Calu3 (cell line): Measurements from ENCODE around the gene CRELD2. TPM values are rescaled to one million over a fixed set of nuclear protein-coding genes. Genes with fewer than 3 reads are reported as not detected.

ENCODE experiments used
- BruUV-seq: library from RNA; stranded (reverse); fragments of 400-500 nt; replicated peaks from 2 replicates; lab custom pipeline; 2021; lab: Mats Ljungman, UMichigan
- CTCF ChIA-PET: fragments of 300-600 bp; sonication (Branson Sonifier 250); formaldehyde crosslinking; loops from one replicate; lab custom pipeline; 2022; ENCODE audit warnings: antibody characterized with exemption; lab: Charles Lee
- DNase-seq: peaks from one replicate; pipeline ENCODE4 v3.0.0; 2022
- H3K27ac Mint-ChIP-seq: one replicate; pipeline ENCODE4 v1.8.0; 2022; ENCODE audit warnings: mixed read lengths; ENCODE audit not compliant: unreplicated experiment
- H3K27me3 Mint-ChIP-seq: one replicate; pipeline ENCODE4 v1.8.0; 2022; ENCODE audit warnings: mixed read lengths; ENCODE audit not compliant: unreplicated experiment
- H3K36me3 Mint-ChIP-seq: one replicate; pipeline ENCODE4 v1.8.0; 2022; ENCODE audit warnings: mild to moderate bottlenecking, moderate library complexity, mixed read lengths; ENCODE audit not compliant: insufficient read depth, unreplicated experiment
- H3K4me1 Mint-ChIP-seq: one replicate; pipeline ENCODE4 v1.8.0; 2022; ENCODE audit warnings: mild to moderate bottlenecking, low read depth, mixed read lengths; ENCODE audit not compliant: unreplicated experiment
- H3K4me3 Mint-ChIP-seq: one replicate; pipeline ENCODE4 v1.8.0; 2022; ENCODE audit warnings: mild to moderate bottlenecking, low read depth, moderate library complexity, mixed read lengths; ENCODE audit not compliant: unreplicated experiment
- H3K9me3 Mint-ChIP-seq: one replicate; pipeline ENCODE4 v1.8.0; 2022; ENCODE audit warnings: low read depth, mixed read lengths; ENCODE audit not compliant: unreplicated experiment
- CTCF ChIP-seq: fragments of 200-600 bp; IDR thresholded peaks from one replicate; pipeline ENCODE4 v1.8.0; 2022; ENCODE audit warnings: antibody characterized with exemption; ENCODE audit not compliant: unreplicated experiment
- intact Hi-C: fragments of 100-400 bp; cut with micrococcal nuclease; formaldehyde crosslinking; loops from one replicate; pipeline ENCODE4 v1.10.0; 2022; ENCODE audit not compliant: unreplicated experiment
- microRNA-seq: library from miRNA; unstranded; fragments of <30 nt; microRNA quantifications from one replicate; pipeline ENCODE4 v1.2.0, GENCODE V29; 2022
- total RNA-seq: library from RNA; stranded (reverse); gene quantifications from 2 replicates; pipeline ENCODE4 v1.2.3, GENCODE V29; 2022

Gene CRELD2
- total RNA-seq, 1 experiment from 2014 or later, result 64.6 TPM

GRCh38 chr22:49975543-49976389 is 57.3 kb downstream of the CRELD2 start:
- DNase-seq, result no peak

GRCh38 chr22:49976439-49977175 is 58.2 kb downstream of the CRELD2 start:
- CTCF ChIA-PET, result interaction anchor here (0.6 to 0.9 kb wide), 2 partner anchors 8 to 104 kb away, joined by 3 to 5 read pairs; no protein-coding TSS in a partner anchor
- intact Hi-C loops, result loop anchor here (10.0 kb wide), 1 partner anchor 48 kb away; no protein-coding TSS in a partner anchor
- Mint-ChIP-seq H3K36me3 (peaks cover 4% of the 10 kb centered on the region), H3K9me3 (peaks cover 7% of the 10 kb centered on the region), H3K4me1 (peaks cover 11% of the 10 kb centered on the region), H3K4me3 (no peak overlapping the region), H3K27me3 (no peaks in the 10 kb centered on the region), H3K27ac (no peak overlapping the region)
- TF ChIP-seq CTCF, result no peak
- DNase-seq, result no peak
- BruUV-seq, result TSS peak; percentile 18

More at GRCh38 chr22:49975543-49976389, 57.3 kb downstream of the CRELD2 start:
- H3K36me3 Mint-ChIP-seq, result peaks cover 9% of the 10 kb centered on the region
- CTCF ChIA-PET, result no interaction called here
- H3K4me1 Mint-ChIP-seq, result peaks cover 11% of the 10 kb centered on the region
- BruUV-seq, result no TSS peak
- H3K9me3 Mint-ChIP-seq, result peaks cover 7% of the 10 kb centered on the region
- TF ChIP-seq CTCF, result no peak
- H3K4me3 Mint-ChIP-seq, result peak overlapping the region; percentile 50
- peak overlapping the region; percentile 89 for H3K27ac Mint-ChIP-seq
- intact Hi-C loops, result loop anchor here (10.0 kb wide), 1 partner anchor 49 kb away; no protein-coding TSS in a partner anchor
- no peaks in the 10 kb centered on the region for H3K27me3 Mint-ChIP-seq

Small RNA genes lying within 50 kb of the gene (microRNA-seq; reads per million reads assigned to microRNA genes)
- gene MIR6821, result 3.9 reads per million, percentile 7 among the genes with 10 or more reads in this experiment

Other genes with a start within 250 kb of the CRELD2 start
- 38.8 and 41.4 TPM in 2 replicates for gene BRD1, start 90.8 kb upstream of the CRELD2 start, total RNA-seq
- 28.1 and 30.0 TPM in 2 replicates for gene ZBED4, start 64.8 kb upstream of the CRELD2 start, total RNA-seq
- 25.4 and 27.0 TPM in 2 replicates for gene ALG12, start 196 bp upstream of the CRELD2 start, total RNA-seq
- 86.3 and 97.3 TPM in 2 replicates for gene PIM3, start 42.1 kb downstream of the CRELD2 start, total RNA-seq
- gene IL17REL, start 94.1 kb downstream of the CRELD2 start, total RNA-seq, result not detected in 2 replicates
- not detected in 2 replicates for gene TTLL8, start 139.7 kb downstream of the CRELD2 start, total RNA-seq
- gene MLC1, start 166.8 kb downstream of the CRELD2 start, total RNA-seq, result not detected in 2 replicates
- gene MOV10L1, start 171.4 kb downstream of the CRELD2 start, total RNA-seq, result not detected in 2 replicates